Type B pancreatic cell (in vitro differentiated cells): ENCODE results near the gene LMNTD2. TPM values are rescaled to one million over a fixed set of nuclear protein-coding genes. Genes with fewer than 3 reads are reported as not detected.

Experiments
- DNase-seq: peaks from one replicate; pipeline ENCODE4 v3.0.0; 2021; ENCODE audit warnings: mixed read lengths; ENCODE audit not compliant: unreplicated experiment; ENCODE audit errors: extremely low spot score
- H3K27ac Mint-ChIP-seq: 2 replicates; pipeline ENCODE4 v1.8.0; 2021; ENCODE audit warnings: mild to moderate bottlenecking, mixed read lengths
- H3K27me3 Mint-ChIP-seq: 2 replicates; pipeline ENCODE4 v1.8.0; 2021; ENCODE audit warnings: mixed read lengths
- H3K36me3 Mint-ChIP-seq: 2 replicates; pipeline ENCODE4 v1.8.0; 2021; ENCODE audit warnings: mixed read lengths
- H3K4me1 Mint-ChIP-seq: one replicate; pipeline ENCODE4 v1.8.0; 2021; ENCODE audit warnings: mixed read lengths; ENCODE audit not compliant: unreplicated experiment
- H3K4me3 Mint-ChIP-seq: 2 replicates; pipeline ENCODE4 v1.8.0; 2021; ENCODE audit warnings: mild to moderate bottlenecking, mixed read lengths
- H3K9me3 Mint-ChIP-seq: 2 replicates; pipeline ENCODE4 v1.8.0; 2021; ENCODE audit warnings: mixed read lengths
- CTCF ChIP-seq: fragments of 200-600 bp; sonication (generic); conservative IDR thresholded peaks from 2 replicates; pipeline ENCODE4 v1.5.0; 2021; ENCODE audit warnings: antibody characterized with exemption, mild to moderate bottlenecking
- total RNA-seq: library from RNA; stranded (reverse); gene quantifications from 2 replicates; pipeline ENCODE4 v1.2.1, GENCODE V29; 2021; ENCODE audit warnings: low replicate concordance

LMNTD2 gene
- total RNA-seq, 1 donor from 2014 or later: 6.7 TPM

GRCh38 chr11:584287-584686, 23.7 kb upstream of the LMNTD2 start:
- H3K27me3 Mint-ChIP-seq: no peaks in the 10 kb centered on the region
- no peaks in the 10 kb centered on the region for H3K9me3 Mint-ChIP-seq
- no peak overlapping the region for H3K4me3 Mint-ChIP-seq
- H3K36me3 Mint-ChIP-seq: peaks cover 5% of the 10 kb centered on the region
- no peak overlapping the region for H3K27ac Mint-ChIP-seq
- TF ChIP-seq CTCF: no peak
- H3K4me1 Mint-ChIP-seq: peaks cover 9% of the 10 kb centered on the region
- DNase-seq: no peak

GRCh38 chr11:581752-582151, 21.2 kb upstream of the LMNTD2 start:
- Mint-ChIP-seq H3K9me3 (no peaks in the 10 kb centered on the region), H3K4me3 (no peak overlapping the region), H3K27me3 (no peaks in the 10 kb centered on the region), H3K4me1 (peaks cover 9% of the 10 kb centered on the region), H3K36me3 (peaks cover 3% of the 10 kb centered on the region), H3K27ac (no peak overlapping the region)
- DNase-seq: no peak
- TF ChIP-seq CTCF: no peak

- DNase-seq: no peak
- Mint-ChIP-seq H3K4me3 (peak overlapping the region; percentile 38), H3K27me3 (no peaks in the 10 kb centered on the region), H3K9me3 (no peaks in the 10 kb centered on the region), H3K36me3 (peaks cover 3% of the 10 kb centered on the region), H3K4me1 (peaks cover 9% of the 10 kb centered on the region), H3K27ac (peak overlapping the region; percentile 39)
- TF ChIP-seq CTCF: no peak
Observed at GRCh38 chr11:581342-581741, 20.8 kb upstream of the LMNTD2 start.

GRCh38 chr11:579830-580601, 19.5 kb upstream of the LMNTD2 start:
- no peak for DNase-seq
- Mint-ChIP-seq H3K27me3 (peaks cover 2% of the 10 kb centered on the region), H3K9me3 (no peaks in the 10 kb centered on the region), H3K27ac (peak overlapping the region; percentile 65), H3K4me1 (peaks cover 11% of the 10 kb centered on the region), H3K36me3 (peaks cover 3% of the 10 kb centered on the region), H3K4me3 (peak overlapping the region; percentile 73)
- no peak for TF ChIP-seq CTCF

GRCh38 chr11:578276-579035, 17.9 kb upstream of the LMNTD2 start:
- peak overlapping the region; percentile 29 for H3K27ac Mint-ChIP-seq
- peaks cover 13% of the 10 kb centered on the region for H3K27me3 Mint-ChIP-seq
- H3K4me3 Mint-ChIP-seq: peak overlapping the region; percentile 92
- no peak for TF ChIP-seq CTCF
- H3K36me3 Mint-ChIP-seq: peaks cover 3% of the 10 kb centered on the region
- no peaks in the 10 kb centered on the region for H3K9me3 Mint-ChIP-seq
- H3K4me1 Mint-ChIP-seq: peaks cover 23% of the 10 kb centered on the region
- no peak for DNase-seq
